OCI-LY1 (cell line): ENCODE measurements around the gene TTLL10.
A peak's percentile ranks its signal among the peaks of the same experiment; 100 is the strongest.

Experiments
- H2AFZ ChIP-seq: fragments of 200-600 bp; sonication (generic), shearing (Covaris generic); 2 replicates; pipeline ENCODE4 v1.6.0; 2014; ENCODE audit warnings: antibody characterized with exemption, mild to moderate bottlenecking, low read length
- H3F3A ChIP-seq: fragments of 200-600 bp; sonication (generic), shearing (Covaris generic); 2 replicates; pipeline ENCODE4 v1.6.0; 2014; ENCODE audit warnings: mild to moderate bottlenecking, antibody characterized with exemption, low read length, moderate library complexity; ENCODE audit not compliant: insufficient read depth
- H3K27ac ChIP-seq: fragments of 200-600 bp; sonication (generic); 2 replicates; pipeline ENCODE4 v1.5.1; 2014; ENCODE audit warnings: low read length, mixed run types, mild to moderate bottlenecking, low read depth; ENCODE audit not compliant: poor library complexity, severe bottlenecking
- H3K27me3 ChIP-seq: fragments of 200-600 bp; sonication (generic); 2 replicates; pipeline ENCODE4 v1.6.0; 2014; ENCODE audit warnings: antibody characterized with exemption, mild to moderate bottlenecking, low read length, moderate library complexity; ENCODE audit not compliant: insufficient read depth
- H3K36me3 ChIP-seq: fragments of 200-600 bp; sonication (generic); 2 replicates; pipeline ENCODE4 v1.6.1; 2014; ENCODE audit warnings: mild to moderate bottlenecking, antibody characterized with exemption, low read length, moderate library complexity, mixed read lengths; ENCODE audit not compliant: insufficient read depth
- H3K4me1 ChIP-seq: fragments of 200-600 bp; sonication (generic); 2 replicates; pipeline ENCODE4 v1.5.1; 2014; ENCODE audit warnings: mild to moderate bottlenecking, low read length, moderate library complexity; ENCODE audit not compliant: insufficient read depth, severe bottlenecking
- H3K4me2 ChIP-seq: fragments of 200-600 bp; sonication (generic), shearing (Covaris generic); 2 replicates; pipeline ENCODE4 v1.6.1; 2014; ENCODE audit warnings: low read length
- H3K4me3 ChIP-seq: fragments of 200-600 bp; sonication (generic); 2 replicates; pipeline ENCODE4 v1.5.1; 2014; ENCODE audit warnings: low read length, low read depth, mild to moderate bottlenecking, mixed read lengths; ENCODE audit not compliant: poor library complexity, severe bottlenecking
- H3K79me2 ChIP-seq: fragments of 200-600 bp; shearing (Covaris generic); 2 replicates; pipeline ENCODE4 v1.6.1; 2016; ENCODE audit warnings: mixed run types, low read length, mixed read lengths; ENCODE audit not compliant: insufficient read depth
- H3K9ac ChIP-seq: fragments of 200-600 bp; sonication (generic), shearing (Covaris generic); 2 replicates; pipeline ENCODE4 v1.6.1; 2014; ENCODE audit warnings: mild to moderate bottlenecking, low read length, mixed read lengths
- H3K9me2 ChIP-seq: fragments of 200-600 bp; sonication (generic), shearing (Covaris generic); 2 replicates; pipeline ENCODE4 v1.6.1; 2014; ENCODE audit warnings: low read depth, mild to moderate bottlenecking, low read length, mixed read lengths
- H3K9me3 ChIP-seq: fragments of 200-600 bp; shearing (Covaris generic); 2 replicates; pipeline ENCODE4 v1.6.1; 2014; ENCODE audit warnings: low read length, mixed read lengths
- H4K20me1 ChIP-seq: fragments of 200-600 bp; sonication (generic), shearing (Covaris generic); 2 replicates; pipeline ENCODE4 v1.6.0; 2016; ENCODE audit warnings: mild to moderate bottlenecking, low read length; ENCODE audit not compliant: insufficient read depth
- EZH2 ChIP-seq: fragments of 200-600 bp; sonication (generic), shearing (Covaris generic); IDR thresholded peaks from 2 replicates; pipeline ENCODE4 v1.8.0; 2017; ENCODE audit warnings: borderline replicate concordance, mixed run types, mild to moderate bottlenecking, antibody characterized with exemption, low read length, moderate library complexity, mixed read lengths
- TF ChIP-seq, protein P1 (sequence below): fragments of 200-600 bp; sonication (generic), shearing (Covaris generic); IDR thresholded peaks from 2 replicates; pipeline ENCODE4 v1.5.1; 2017; ENCODE audit warnings: mild to moderate bottlenecking, antibody characterized with exemption, low read length, moderate library complexity, mixed read lengths

TTLL10 gene

DNA sequence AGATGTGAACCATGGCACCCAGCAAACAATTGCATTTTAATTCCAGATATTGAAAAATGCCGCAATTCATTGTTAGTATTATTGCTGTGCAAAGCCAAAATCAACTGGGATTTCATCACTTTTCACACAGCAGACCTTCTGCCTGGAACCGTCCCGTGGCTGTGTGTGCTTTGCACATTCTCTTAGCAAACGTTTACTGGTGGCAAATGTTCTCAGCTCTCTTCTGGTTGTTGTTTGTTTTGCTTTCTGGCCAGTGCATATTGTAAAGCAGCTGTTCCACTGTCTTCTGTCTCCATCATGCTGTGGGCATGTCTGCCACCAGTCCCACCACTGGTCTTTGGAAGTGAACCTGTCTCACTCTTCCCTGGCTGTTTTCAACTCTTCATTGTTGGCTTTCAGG, 19.8 kb upstream of the TTLL10 start:
- H3K9me3 ChIP-seq = 0 out of 2 replicates have a peak, but pooled peaks cover 2% of the 10 kb centered on the region
- H3K27me3 ChIP-seq = 0 out of 2 replicates have a peak, but pooled peaks cover 8% of the 10 kb centered on the region
- H3K4me3 ChIP-seq = no peak overlapping the region
- H3K79me2 ChIP-seq = no peaks in the 10 kb centered on the region
- H4K20me1 ChIP-seq = no peaks in the 10 kb centered on the region
- no peak overlapping the region for H2AFZ ChIP-seq
- no peaks in the 10 kb centered on the region for H3K9me2 ChIP-seq
- no peak for TF ChIP-seq EZH2
- TF ChIP-seq, protein P1, sequence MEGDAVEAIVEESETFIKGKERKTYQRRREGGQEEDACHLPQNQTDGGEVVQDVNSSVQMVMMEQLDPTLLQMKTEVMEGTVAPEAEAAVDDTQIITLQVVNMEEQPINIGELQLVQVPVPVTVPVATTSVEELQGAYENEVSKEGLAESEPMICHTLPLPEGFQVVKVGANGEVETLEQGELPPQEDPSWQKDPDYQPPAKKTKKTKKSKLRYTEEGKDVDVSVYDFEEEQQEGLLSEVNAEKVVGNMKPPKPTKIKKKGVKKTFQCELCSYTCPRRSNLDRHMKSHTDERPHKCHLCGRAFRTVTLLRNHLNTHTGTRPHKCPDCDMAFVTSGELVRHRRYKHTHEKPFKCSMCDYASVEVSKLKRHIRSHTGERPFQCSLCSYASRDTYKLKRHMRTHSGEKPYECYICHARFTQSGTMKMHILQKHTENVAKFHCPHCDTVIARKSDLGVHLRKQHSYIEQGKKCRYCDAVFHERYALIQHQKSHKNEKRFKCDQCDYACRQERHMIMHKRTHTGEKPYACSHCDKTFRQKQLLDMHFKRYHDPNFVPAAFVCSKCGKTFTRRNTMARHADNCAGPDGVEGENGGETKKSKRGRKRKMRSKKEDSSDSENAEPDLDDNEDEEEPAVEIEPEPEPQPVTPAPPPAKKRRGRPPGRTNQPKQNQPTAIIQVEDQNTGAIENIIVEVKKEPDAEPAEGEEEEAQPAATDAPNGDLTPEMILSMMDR = no peak
- H3F3A ChIP-seq = no peaks in the 10 kb centered on the region
- H3K9ac ChIP-seq = no peak overlapping the region
- H3K36me3 ChIP-seq = no peaks in the 10 kb centered on the region
- no peak overlapping the region for H3K27ac ChIP-seq
- no peak overlapping the region for H3K4me2 ChIP-seq
- H3K4me1 ChIP-seq = peaks cover 12% of the 10 kb centered on the region

DNA sequence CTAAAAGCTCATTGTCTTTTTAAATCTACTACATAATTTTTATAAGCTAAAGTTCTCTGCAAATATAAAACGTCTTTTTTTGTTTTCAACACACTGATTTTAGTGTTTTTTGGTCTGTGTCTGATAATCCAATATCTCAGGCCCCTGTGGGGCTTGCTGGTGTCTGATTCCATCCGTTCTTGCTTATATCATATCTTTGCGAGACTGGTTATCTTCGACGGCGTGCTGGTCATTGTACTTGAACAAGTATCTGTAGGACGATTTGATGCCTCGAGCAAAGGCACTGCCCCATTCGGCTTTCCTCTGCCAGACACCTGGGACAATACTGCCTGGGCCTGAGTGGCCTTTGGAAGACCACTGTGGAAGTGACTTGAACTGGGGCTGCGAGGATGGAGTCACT, 18.4 kb upstream of the TTLL10 start:
- Histone ChIP-seq H3K79me2 (no peaks in the 10 kb centered on the region), H3K4me3 (no peak overlapping the region), H3K27me3 (peaks cover 12% of the 10 kb centered on the region; the same call in 1 of the 2 replicates), H3K4me2 (no peak overlapping the region), H4K20me1 (no peaks in the 10 kb centered on the region), H3F3A (no peaks in the 10 kb centered on the region), H3K9me2 (no peaks in the 10 kb centered on the region), H3K27ac (no peak overlapping the region), H3K4me1 (peaks cover 12% of the 10 kb centered on the region), H2AFZ (no peak overlapping the region), H3K9me3 (0 out of 2 replicates have a peak, but pooled peaks cover 2% of the 10 kb centered on the region), H3K9ac (no peak overlapping the region), H3K36me3 (no peaks in the 10 kb centered on the region)
- no peak for TF ChIP-seq EZH2

DNA sequence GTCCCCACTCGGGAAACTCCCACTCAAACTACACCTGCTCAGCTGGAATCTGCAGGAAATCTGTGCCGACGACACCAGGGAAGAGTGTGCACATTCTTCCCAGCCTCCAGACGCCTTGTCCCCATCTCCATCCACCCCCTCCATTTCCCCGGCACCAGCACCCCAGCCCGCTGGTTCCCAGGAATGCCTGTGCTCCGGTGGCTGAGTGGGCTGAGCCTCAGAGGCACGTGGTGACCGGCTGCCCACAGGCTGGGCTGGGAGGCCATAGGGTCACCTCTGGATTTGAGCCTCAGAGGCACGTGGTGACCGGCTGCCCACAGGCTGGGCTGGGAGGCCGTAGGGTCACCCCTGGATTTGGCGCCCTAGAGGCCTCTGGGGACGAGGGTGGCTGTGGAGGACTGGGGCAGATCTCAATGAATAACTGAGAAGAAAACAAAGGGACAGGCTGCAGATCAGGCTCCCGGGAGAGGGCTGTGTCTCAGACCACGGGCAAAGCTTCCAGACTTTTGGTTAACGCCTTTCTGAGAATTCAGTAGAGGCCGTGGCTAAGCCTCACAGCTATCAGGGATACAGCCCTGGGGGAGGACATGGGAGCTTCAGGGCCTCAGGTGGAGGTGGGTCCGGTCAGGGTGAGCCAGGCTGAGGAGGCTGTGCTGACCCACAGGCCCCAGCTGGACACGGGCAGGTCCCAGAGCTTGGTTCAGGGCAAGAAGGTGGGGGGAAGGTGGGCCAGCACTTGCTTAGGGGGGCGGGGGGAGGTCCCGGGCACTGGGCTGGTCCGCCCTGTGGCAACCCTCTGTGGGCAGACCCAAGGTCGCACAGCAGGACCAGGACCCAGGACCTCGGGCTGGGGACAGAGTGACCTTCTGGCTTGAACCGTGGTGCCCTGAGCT, 17.3 kb upstream of the TTLL10 start:
- no peak overlapping the region for H3K4me3 ChIP-seq
- H4K20me1 ChIP-seq = no peaks in the 10 kb centered on the region
- TF ChIP-seq EZH2 = no peak
- TF ChIP-seq, protein P1 = no peak
- no peak overlapping the region for H3K27ac ChIP-seq
- H3K9me2 ChIP-seq = no peaks in the 10 kb centered on the region
- H3F3A ChIP-seq = no peaks in the 10 kb centered on the region
- 0 out of 2 replicates have a peak, but pooled peaks cover 2% of the 10 kb centered on the region for H3K9me3 ChIP-seq
- no peak overlapping the region for H3K9ac ChIP-seq
- H3K79me2 ChIP-seq = no peaks in the 10 kb centered on the region
- no peak overlapping the region for H2AFZ ChIP-seq
- H3K27me3 ChIP-seq = peaks cover 12% of the 10 kb centered on the region; the same call in 1 of the 2 replicates
- peak overlapping the region; percentile 34; the same call in 1 of the 2 replicates for H3K4me2 ChIP-seq
- no peaks in the 10 kb centered on the region for H3K36me3 ChIP-seq
- peaks cover 12% of the 10 kb centered on the region for H3K4me1 ChIP-seq
